ENCODE measurements around the gene C20orf173.

C20orf173 gene

DNA sequence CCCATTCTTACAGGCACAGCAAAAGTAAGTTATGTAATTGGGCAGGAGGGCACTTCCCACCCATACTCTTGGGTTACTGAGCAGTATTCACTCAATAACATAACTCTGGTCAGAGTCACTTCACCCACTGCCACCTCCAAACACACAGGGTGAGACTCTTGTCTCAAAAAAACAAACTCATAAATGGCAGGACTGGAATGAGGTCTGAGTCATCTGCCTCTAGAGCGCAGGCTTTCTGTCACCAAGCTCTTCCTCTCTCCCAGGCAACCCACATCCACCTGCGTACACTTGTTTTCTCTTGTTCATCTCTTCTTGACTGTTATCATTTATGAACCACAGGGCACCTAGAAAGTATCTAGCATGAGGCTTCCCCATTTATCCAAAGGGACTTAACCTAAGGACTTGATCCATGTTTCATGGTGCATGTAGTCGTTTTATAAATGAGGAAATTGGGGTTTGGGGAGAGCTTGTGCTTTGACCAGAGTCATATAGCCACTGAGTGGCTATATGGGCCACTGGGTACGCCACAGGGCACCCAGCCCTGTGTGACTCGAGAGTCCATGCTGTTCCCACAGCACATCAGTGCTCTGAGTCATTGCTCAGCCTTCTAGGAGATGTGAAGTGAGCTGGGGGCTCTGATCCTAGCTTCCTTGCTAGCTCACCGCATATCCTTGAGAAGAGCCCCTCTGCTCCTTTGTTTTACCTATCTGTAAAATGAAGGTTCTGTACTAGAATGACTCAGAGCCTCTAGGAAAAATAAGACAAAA is 22.4 kb downstream of the C20orf173 start:
- DNase-seq (ENCODE audit: low spot score) = no peak

GRCh38 chr20:35506179-35506578 is 23.3 kb downstream of the C20orf173 start:
- DNase-seq (ENCODE audit: low spot score) = no peak

- no peak for DNase-seq (ENCODE audit: low spot score)
Observed at GRCh38 chr20:35504751-35505150, 24.7 kb downstream of the C20orf173 start.

DNA sequence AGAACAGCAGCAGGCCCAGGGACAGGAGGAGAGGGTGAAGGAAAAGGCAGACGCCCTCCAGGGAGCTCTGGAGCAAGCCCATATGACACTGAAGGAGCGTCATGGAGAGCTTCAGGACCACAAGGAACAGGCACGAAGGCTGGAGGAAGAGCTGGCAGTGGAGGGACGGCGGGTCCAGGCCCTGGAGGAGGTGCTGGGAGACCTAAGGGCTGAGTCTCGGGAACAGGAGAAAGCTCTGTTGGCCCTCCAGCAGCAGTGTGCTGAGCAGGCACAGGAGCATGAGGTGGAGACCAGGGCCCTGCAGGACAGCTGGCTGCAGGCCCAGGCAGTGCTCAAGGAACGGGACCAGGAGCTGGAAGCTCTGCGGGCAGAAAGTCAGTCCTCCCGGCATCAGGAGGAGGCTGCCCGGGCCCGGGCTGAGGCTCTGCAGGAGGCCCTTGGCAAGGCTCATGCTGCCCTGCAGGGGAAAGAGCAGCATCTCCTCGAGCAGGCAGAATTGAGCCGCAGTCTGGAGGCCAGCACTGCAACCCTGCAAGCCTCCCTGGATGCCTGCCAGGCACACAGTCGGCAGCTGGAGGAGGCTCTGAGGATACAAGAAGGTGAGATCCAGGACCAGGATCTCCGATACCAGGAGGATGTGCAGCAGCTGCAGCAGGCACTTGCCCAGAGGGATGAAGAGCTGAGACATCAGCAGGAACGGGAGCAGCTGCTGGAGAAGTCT is 25.5 kb downstream of the C20orf173 start:
- peak; percentile 87 for DNase-seq (ENCODE audit: low spot score)

DNA sequence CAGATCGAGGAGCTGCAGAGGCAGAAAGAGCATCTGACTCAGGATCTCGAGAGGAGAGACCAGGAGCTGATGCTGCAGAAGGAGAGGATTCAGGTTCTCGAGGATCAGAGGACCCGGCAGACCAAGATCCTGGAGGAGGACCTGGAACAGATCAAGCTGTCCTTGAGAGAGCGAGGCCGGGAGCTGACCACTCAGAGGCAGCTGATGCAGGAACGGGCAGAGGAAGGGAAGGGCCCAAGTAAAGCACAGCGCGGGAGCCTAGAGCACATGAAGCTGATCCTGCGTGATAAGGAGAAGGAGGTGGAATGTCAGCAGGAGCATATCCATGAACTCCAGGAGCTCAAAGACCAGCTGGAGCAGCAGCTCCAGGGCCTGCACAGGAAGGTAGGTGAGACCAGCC is 26.2 kb downstream of the C20orf173 start:
- DNase-seq (ENCODE audit: low spot score) = no peak

GRCh38 chr20:35502352-35502751 is 27.1 kb downstream of the C20orf173 start:
- DNase-seq (ENCODE audit: low spot score) = no peak

- DNase-seq (ENCODE audit: low spot score) = no peak
Observed at GRCh38 chr20:35499271-35499670, 30.2 kb downstream of the C20orf173 start.

GRCh38 chr20:35497780-35498189 is 31.7 kb downstream of the C20orf173 start:
- no peak for DNase-seq (ENCODE audit: low spot score)

GRCh38 chr20:35497320-35497719 is 32.1 kb downstream of the C20orf173 start:
- no peak for DNase-seq (ENCODE audit: low spot score)

DNA sequence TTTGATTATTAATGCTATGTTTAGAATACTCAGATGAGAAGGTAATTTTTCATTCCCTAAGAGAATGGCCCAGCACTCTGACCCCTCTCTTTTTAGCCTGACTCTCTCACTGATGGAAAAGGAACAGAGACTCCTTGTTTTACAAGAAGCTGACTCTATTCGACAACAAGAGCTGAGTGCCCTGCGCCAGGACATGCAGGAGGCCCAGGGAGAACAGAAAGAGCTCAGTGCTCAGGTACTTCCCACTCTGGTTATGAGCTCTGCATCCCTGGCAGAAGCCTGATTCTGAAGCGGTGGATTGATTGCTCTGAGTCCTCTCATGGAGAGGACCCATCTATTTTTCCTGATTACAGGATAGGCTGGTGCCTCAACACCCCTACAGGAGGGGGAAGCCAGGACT is 33.0 kb downstream of the C20orf173 start:
- no peak for DNase-seq (ENCODE audit: low spot score)

DNA sequence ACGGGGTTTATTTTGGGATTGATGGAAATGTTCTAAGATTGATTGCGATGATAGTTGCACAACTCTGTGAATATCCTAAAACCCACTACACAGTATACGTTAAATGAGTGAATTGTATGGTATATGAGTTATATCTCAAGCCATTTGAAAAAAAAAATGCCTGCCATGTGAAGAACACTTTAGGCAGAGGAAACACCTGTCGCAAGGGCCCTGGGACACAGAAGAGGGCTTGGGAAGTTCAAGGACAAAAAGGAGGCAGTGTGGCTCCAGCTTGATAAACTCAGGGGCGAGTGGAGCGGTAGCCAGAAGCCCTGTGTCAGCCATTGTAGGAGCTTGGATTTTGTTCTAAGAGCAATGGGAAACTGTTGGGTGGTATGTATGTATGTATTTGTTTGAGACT is 37.1 kb downstream of the C20orf173 start:
- DNase-seq (ENCODE audit: low spot score) = no peak

DNA sequence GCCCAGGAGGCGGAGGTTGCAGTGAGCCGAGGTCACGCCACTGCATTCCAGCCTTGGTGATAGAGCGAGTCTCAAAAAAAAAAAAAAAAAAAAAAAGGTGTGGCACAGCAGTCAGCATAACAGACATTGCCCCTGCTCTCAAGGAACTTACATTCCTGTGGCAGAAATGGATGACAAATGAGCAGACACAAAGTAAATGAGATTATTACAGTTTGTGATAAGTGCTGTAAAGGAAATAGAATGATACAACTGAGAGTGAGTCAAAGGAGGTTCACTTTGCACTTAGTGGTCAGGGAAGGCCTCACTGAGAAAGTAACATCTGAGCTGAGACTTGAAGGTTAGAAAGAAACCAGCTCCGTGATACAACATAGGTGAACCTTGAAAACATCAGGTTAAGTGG is 37.6 kb downstream of the C20orf173 start:
- DNase-seq (ENCODE audit: low spot score) = no peak

DNA sequence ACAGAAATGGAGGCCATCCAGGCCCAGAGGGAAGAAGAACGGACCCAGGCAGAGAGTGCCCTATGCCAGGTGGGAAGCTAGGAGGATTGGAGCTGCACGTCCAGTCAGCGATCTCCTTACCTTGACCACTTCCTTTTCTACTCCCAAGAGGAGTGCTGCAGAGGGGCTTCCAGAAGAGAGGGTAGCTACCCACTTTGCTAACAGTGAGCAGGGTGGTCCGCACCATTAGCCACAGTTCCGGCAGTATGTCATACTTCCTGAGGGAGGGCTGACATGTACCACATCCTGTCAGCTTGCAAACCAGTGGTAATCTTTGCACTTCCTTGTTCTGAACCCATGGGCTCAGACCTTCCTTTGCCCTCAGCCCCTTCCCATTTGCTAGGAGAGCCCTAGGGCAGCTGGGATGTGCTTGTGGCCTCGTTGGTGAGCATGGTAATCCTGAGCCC is 38.7 kb downstream of the C20orf173 start:
- DNase-seq (ENCODE audit: low spot score) = no peak

DNA sequence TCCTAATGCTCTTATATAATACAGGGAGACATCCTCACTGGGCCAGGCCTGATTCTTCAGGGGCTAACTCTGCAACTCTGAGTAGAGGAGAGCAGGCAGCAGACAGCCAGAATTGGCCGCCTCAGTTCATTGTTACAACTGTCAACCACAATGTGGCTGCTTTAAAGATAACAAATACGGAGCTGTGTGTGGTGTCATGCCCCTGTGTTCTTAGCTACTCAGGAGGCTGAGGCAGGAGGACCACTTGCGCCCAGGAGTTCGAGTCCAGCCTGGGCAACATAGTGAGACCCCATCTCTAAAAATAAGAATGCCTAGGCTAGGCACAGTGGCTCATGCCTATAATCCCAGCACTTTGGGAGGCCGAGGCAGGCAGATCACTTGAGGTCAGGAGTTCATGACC is 39.7 kb downstream of the C20orf173 start:
- no peak for DNase-seq (ENCODE audit: low spot score)

DNA sequence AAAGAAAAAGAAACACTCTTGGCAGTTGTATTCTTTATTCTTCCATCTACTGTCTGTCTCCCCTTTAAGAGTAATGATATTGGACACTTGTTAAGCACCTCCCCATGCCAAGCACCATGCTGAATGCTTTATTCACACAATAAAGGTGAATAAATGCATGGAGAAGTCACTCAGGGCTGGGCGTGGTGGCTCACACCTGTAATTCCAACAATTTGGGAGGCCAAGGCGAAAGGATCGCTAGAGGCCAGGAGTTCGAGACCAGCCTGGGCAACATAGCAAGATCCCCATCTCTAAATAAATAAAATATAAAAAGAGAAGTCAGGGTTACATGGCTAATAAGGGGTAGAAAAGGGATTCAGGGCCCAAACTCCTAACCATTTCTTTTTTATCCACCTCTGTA is 42.0 kb downstream of the C20orf173 start:
- no peak for DNase-seq (ENCODE audit: low spot score)

GRCh38 chr20:35479798-35480197 is 49.7 kb downstream of the C20orf173 start:
- no peak for DNase-seq (ENCODE audit: low spot score)

- DNase-seq (ENCODE audit: low spot score) = no peak
Observed at GRCh38 chr20:35478804-35479472, 50.5 kb downstream of the C20orf173 start.

Data from cerebellar cortex (tissue), 1 donor.